ENCODE measurements around the gene F3. TPM values are rescaled to one million over a fixed set of nuclear protein-coding genes. Genes with fewer than 3 reads are reported as not detected.

The F3 gene
- total and polyA plus RNA-seq, 2 of the 13 experiments (the other 11 are each of a cell fraction or from before 2014, with no cell fraction given): 5.8 to 9.0 TPM

DNA sequence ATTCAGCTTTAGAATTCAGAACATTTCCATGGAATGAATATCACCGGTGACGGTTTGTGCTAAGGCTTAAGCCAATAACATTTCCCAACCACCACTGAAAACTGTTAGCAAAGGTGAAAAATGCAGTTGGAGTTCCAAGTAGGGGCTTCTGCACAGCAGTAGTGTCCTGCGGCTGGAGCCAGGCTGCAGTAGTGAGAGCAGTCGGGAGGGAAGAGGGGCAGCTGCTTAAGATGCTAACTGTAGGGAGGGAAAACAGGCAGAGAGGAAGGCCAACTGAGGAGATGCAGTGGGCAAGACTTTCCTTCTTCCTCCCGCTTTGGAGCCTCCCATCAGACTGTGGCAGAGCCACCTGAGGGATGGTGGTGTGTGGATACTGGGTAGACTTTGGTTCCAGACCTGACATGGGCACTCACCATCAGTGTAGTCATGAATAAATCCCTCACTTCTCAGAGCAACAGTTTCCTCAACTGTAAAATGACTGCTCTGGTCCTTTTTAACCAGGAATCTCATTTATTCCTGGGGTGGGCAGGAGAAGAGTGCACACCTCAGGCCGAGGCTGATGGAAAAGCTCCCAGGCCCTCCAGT is 3.2 kb downstream of the F3 start:
- no peak overlapping the region for H3K9ac ChIP-seq (ENCODE audit: insufficient read depth, low read depth, low read length)
- no peaks in the 10 kb centered on the region for H3K9me3 ChIP-seq (ENCODE audit: low read length)
- H2AFZ ChIP-seq (ENCODE audit: low read length): no peak overlapping the region
- peaks cover 71% of the 10 kb centered on the region for H3K4me1 ChIP-seq (ENCODE audit: insufficient read depth, low read length)
- DNase-seq (ENCODE audit: low spot score) (no peak), FAIRE-seq (no peak), ATAC-seq (no peak)
- no peaks in the 10 kb centered on the region for H4K20me1 ChIP-seq (ENCODE audit: insufficient read depth, low read length)
- CTCF ChIA-PET (ENCODE audit: low intra/inter-chr PET ratio, low total read pairs): no interaction called here
- WGBS (ENCODE audit: low lambda C conversion rate): 96% methylated on average over 6 of the region's 6 CpGs
- H3K36me3 ChIP-seq (replicated peaks in 1 of 2; ENCODE audit: control insufficient read depth in 1 of 2, insufficient read depth in 2 of 2, low read length in 2 of 2): peaks cover 0 to 14% of the 10 kb centered on the region in 2 experiments; a peak in 3 of 5 replicates
- H3K79me2 ChIP-seq (ENCODE audit: insufficient read depth, low read length): peaks cover 4% of the 10 kb centered on the region
- TF ChIP-seq PHF5A (CRISPR knock-in tag; IDR thresholded peaks at IDR 0.05; ENCODE audit: low read depth, unreplicated experiment) (no peak), JUN (CRISPR knock-in tag; IDR thresholded peaks at IDR 0.05) (no peak), FOSL1 (CRISPR knock-in tag; IDR thresholded peaks at IDR 0.05; ENCODE audit: borderline replicate concordance) (no peak), ELF4 (CRISPR knock-in tag; IDR thresholded peaks at IDR 0.05; ENCODE audit: borderline replicate concordance) (no peak), MEIS2 (CRISPR knock-in tag; IDR thresholded peaks at IDR 0.05) (no peak), KAT7 (CRISPR knock-in tag; IDR thresholded peaks at IDR 0.05; ENCODE audit: borderline replicate concordance) (no peak), EP300 (IDR thresholded peaks at IDR 0.05; ENCODE audit: low read depth in 2 of 2, low read length in 2 of 2) (no peak), EP300 (CRISPR knock-in tag; IDR thresholded peaks at IDR 0.05; ENCODE audit: borderline replicate concordance) (no peak)
- no peak overlapping the region for H3K4me2 ChIP-seq (ENCODE audit: low read depth, low read length)
- BruUV-seq (replicated peaks): no TSS peak
- POLR2A ChIA-PET: no interaction called here
- H3K4me3 ChIP-seq (replicated peaks in 1 of 3; ENCODE audit: insufficient read depth in 1 of 3, low read depth in 2 of 3, low read length in 3 of 3): no peak overlapping the region
- intact Hi-C loops (cut with micrococcal nuclease; ENCODE audit: unreplicated experiment): no loop called here
- no peak overlapping the region for H3K27ac ChIP-seq (ENCODE audit: extremely low read length, insufficient read depth, low read length)
- in situ Hi-C loops (cut with HindIII; ENCODE audit: extremely low pct_ligation_motif_present, low pct_unique_long_range_greater_than_20kb): loop anchor here (25.0 kb wide), 1 partner anchor 499 kb away; no protein-coding TSS in a partner anchor
- no peaks in the 10 kb centered on the region for H3K27me3 ChIP-seq (ENCODE audit: control insufficient read depth in 1 of 2, insufficient read depth in 2 of 2, low read length in 2 of 2)

DNA sequence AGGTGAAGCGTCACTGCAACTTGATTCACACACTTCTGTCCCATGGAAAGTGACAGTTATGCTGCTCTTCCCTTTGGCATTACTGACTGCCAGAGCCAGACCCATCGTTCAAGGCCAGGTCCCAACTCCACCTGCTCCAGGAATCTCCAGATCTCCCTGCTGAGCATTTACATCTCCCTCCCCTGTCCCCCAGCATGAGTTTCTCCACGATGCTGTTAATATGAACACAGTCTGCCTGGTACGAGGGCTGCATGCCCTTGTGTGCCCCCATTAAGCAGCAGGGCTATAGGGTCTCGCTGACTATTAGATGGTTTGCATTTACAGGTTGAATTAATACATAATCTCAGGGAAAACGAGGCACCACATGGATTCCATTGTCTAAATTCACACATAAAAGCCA is 4.3 kb downstream of the F3 start:
- no peak for TF ChIP-seq JDP2 (CRISPR knock-in tag; IDR thresholded peaks at IDR 0.05; ENCODE audit: borderline replicate concordance)
- TF ChIP-seq ASH2L (IDR thresholded peaks at IDR 0.05; ENCODE audit: insufficient read length, low read depth, low read length): no peak
- no peak for TF ChIP-seq HMG20A (CRISPR knock-in tag; IDR thresholded peaks at IDR 0.05; ENCODE audit: borderline replicate concordance)
- TF ChIP-seq ZNF354B (CRISPR knock-in tag; IDR thresholded peaks at IDR 0.05): no peak
- no peak for TF ChIP-seq HOXA9 (CRISPR knock-in tag; IDR thresholded peaks at IDR 0.05; ENCODE audit: borderline replicate concordance)
- TF ChIP-seq, protein P1, sequence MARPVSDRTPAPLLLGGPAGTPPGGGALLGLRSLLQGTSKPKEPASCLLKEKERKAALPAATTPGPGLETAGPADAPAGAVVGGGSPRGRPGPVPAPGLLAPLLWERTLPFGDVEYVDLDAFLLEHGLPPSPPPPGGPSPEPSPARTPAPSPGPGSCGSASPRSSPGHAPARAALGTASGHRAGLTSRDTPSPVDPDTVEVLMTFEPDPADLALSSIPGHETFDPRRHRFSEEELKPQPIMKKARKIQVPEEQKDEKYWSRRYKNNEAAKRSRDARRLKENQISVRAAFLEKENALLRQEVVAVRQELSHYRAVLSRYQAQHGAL (CRISPR knock-in tag; IDR thresholded peaks at IDR 0.05; ENCODE audit: not compliant biosample characterization): no peak
- TF ChIP-seq MEF2D (CRISPR knock-in tag; IDR thresholded peaks at IDR 0.05): no peak
- TF ChIP-seq REL (CRISPR knock-in tag; conservative IDR thresholded peaks at IDR 0.05): no peak
- no peak for TF ChIP-seq FOXK2 (IDR thresholded peaks at IDR 0.05)
- TF ChIP-seq ZSCAN29 (CRISPR knock-in tag; conservative IDR thresholded peaks at IDR 0.05): no peak
- no peak for TF ChIP-seq FOSL2 (CRISPR knock-in tag; IDR thresholded peaks at IDR 0.05)
- TF ChIP-seq NONO (IDR thresholded peaks at IDR 0.05): no peak
- TF ChIP-seq NONO (CRISPR knock-in tag; conservative IDR thresholded peaks at IDR 0.05): no peak
- ChIA-PET POLR2A (no interaction called here), CTCF (ENCODE audit: low intra/inter-chr PET ratio, low total read pairs) (no interaction called here)
- Histone ChIP-seq H3K4me2 (ENCODE audit: low read depth, low read length) (no peak overlapping the region), H3K27me3 (ENCODE audit: control insufficient read depth in 1 of 2, insufficient read depth in 2 of 2, low read length in 2 of 2) (no peaks in the 10 kb centered on the region), H3K4me1 (ENCODE audit: insufficient read depth, low read length) (peaks cover 60% of the 10 kb centered on the region), H3K4me3 (replicated peaks in 1 of 3; ENCODE audit: insufficient read depth in 1 of 3, low read depth in 2 of 3, low read length in 3 of 3) (no peak overlapping the region), H4K20me1 (ENCODE audit: insufficient read depth, low read length) (no peaks in the 10 kb centered on the region), H3K9me3 (ENCODE audit: low read length) (no peaks in the 10 kb centered on the region), H3K79me2 (ENCODE audit: insufficient read depth, low read length) (peaks cover 4% of the 10 kb centered on the region), H2AFZ (ENCODE audit: low read length) (no peak overlapping the region), H3K9ac (ENCODE audit: insufficient read depth, low read depth, low read length) (no peak overlapping the region), H3K36me3 (replicated peaks in 1 of 2; ENCODE audit: control insufficient read depth in 1 of 2, insufficient read depth in 2 of 2, low read length in 2 of 2) (peaks cover 0 to 19% of the 10 kb centered on the region in 2 experiments; a peak in 3 of 5 replicates), H3K27ac (ENCODE audit: extremely low read length, insufficient read depth, low read length) (no peak overlapping the region)
- ATAC-seq: no peak
- no TSS peak for BruUV-seq (replicated peaks)
- in situ Hi-C loops (cut with HindIII; ENCODE audit: extremely low pct_ligation_motif_present, low pct_unique_long_range_greater_than_20kb) (loop anchor here (25.0 kb wide), 1 partner anchor 500 kb away; no protein-coding TSS in a partner anchor), intact Hi-C loops (cut with micrococcal nuclease; ENCODE audit: unreplicated experiment) (no loop called here)
- no peak for DNase-seq (ENCODE audit: low spot score)
- FAIRE-seq: no peak
- 87% methylated on average over 6 of the region's 6 CpGs for WGBS (ENCODE audit: low lambda C conversion rate)
